Muscle of leg (tissue), 11 donors: ENCODE measurements around the gene PLA2G6. TPM values are rescaled to one million over a fixed set of nuclear protein-coding genes. Genes with fewer than 3 reads are reported as not detected.
"Not testable (repeated sequence)": the region's sequence is repeated elsewhere in the genome, so short reads cannot be mapped to it uniquely, and the experiment has no call there.

Experiments
- DNase-seq: peaks from one replicate; pipeline ENCODE4 v3.0.0; 2013
- H3K27ac ChIP-seq: one replicate; pipeline ENCODE4 v1.5.1; 2013; ENCODE audit warnings: mild to moderate bottlenecking, low read length, control low read depth
- H3K27me3 ChIP-seq: one replicate; pipeline ENCODE4 v1.6.1; 2013; ENCODE audit warnings: low read length; ENCODE audit not compliant: control insufficient read depth, insufficient read depth
- H3K36me3 ChIP-seq: one replicate; pipeline ENCODE4 v1.6.1; 2013; ENCODE audit warnings: low read length; ENCODE audit not compliant: control insufficient read depth, insufficient read depth
- H3K4me1 ChIP-seq: one replicate; pipeline ENCODE4 v1.6.1; 2013; ENCODE audit warnings: low read length; ENCODE audit not compliant: control insufficient read depth, insufficient read depth
- H3K4me3 ChIP-seq: one replicate; pipeline ENCODE4 v1.5.1; 2013; ENCODE audit warnings: low read length, control low read depth
- H3K9me3 ChIP-seq: replicated peaks from 2 replicates; pipeline ENCODE4 v1.6.1; 2013; ENCODE audit warnings: low read depth, low read length; ENCODE audit not compliant: control insufficient read depth
- WGBS: methylation state at CpG from one replicate; pipeline ENCODE4 v1.1.5; 2013; ENCODE audit warnings: missing lambda C conversion rate; ENCODE audit not compliant: insufficient coverage; 5-methylcytosine and 5-hydroxymethylcytosine counted together
- polyA plus RNA-seq, 8 donors: library from polyadenylated mRNA; unstranded; fragments of 120-200 nt; gene quantifications; one replicate each; pipeline versions ENCODE4 v1.2.1 to v1.2.3, GENCODE V29; 2013; ENCODE audit warnings: inconsistent platforms in 1 of 8, low replicate concordance in 1 of 8; ENCODE audit not compliant: insufficient read length in 8 of 8, insufficient read depth in 1 of 8
- total RNA-seq: library from RNA; stranded (reverse); fragments of 120-200 nt; gene quantifications from one replicate; pipeline ENCODE4 v1.2.4, GENCODE V29; 2013

PLA2G6 gene
- total and polyA plus RNA-seq, 9 donors, result 6.3 to 14.2 (median 10.1) TPM

- H3K36me3 ChIP-seq, result peaks cover 3% of the 10 kb centered on the region
- WGBS, result 53% methylated on average over 2 of the region's 5 CpGs
- peak; percentile 39 for DNase-seq
- H3K27me3 ChIP-seq, result no peaks in the 10 kb centered on the region
- no peak overlapping the region for H3K27ac ChIP-seq
- H3K4me1 ChIP-seq, result no peaks in the 10 kb centered on the region
- H3K9me3 ChIP-seq, result no peaks in the 10 kb centered on the region
- no peak overlapping the region for H3K4me3 ChIP-seq
Measured at GRCh38 chr22:38148245-38148644, 33.4 kb downstream of the PLA2G6 start.

DNA sequence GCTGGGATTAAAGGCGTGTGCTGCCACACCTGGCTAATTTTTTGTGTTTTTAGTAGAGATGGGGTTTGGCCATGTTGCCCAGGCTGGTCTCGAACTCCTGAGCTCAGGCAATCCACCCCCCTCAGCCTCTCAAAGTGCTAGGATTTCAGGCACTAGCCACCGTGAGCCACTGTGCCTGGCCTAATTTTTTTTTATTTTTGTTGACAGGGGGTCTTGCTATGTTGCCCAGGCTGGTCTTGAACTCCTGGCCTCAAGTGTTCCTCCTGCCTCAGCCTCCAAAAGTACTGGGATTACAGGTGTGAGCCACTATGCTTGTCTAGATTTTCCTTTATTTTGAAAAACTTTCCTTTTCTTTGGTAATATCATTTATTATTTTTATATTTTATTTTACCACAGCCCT is 35.5 kb downstream of the PLA2G6 start:
- WGBS, result no CpG with 5 or more reads among the region's 3 CpGs
- not testable (repeated sequence) for H3K4me1 ChIP-seq, DNase-seq, H3K27me3 ChIP-seq, H3K27ac ChIP-seq, H3K36me3 ChIP-seq, H3K4me3 ChIP-seq, H3K9me3 ChIP-seq

DNA sequence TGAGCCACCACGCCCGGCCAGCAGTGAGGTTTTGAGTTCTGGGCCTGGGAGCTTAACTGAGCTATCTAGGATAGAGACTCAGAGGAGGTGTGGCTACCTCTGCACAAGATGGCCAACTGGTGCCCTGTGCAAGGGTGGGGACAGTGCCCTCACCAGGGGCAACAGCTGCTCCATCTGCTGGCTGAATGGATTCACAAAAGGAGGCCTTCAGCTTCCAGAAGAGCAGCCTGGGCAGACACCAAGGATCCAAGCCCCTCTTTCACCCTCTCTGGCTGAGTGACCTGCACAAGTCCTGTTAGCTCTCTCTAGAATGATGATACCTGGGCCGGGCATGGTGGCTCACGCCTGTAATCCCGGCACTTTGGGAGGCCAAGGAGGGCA is 37.6 kb downstream of the PLA2G6 start:
- Histone ChIP-seq H3K36me3 (peaks cover 4% of the 10 kb centered on the region), H3K27ac (no peak overlapping the region), H3K4me3 (no peak overlapping the region), H3K4me1 (no peaks in the 10 kb centered on the region), H3K9me3 (no peaks in the 10 kb centered on the region), H3K27me3 (no peaks in the 10 kb centered on the region)
- DNase-seq, result no peak
- WGBS, result 97% methylated on average over 5 of the region's 5 CpGs

DNA sequence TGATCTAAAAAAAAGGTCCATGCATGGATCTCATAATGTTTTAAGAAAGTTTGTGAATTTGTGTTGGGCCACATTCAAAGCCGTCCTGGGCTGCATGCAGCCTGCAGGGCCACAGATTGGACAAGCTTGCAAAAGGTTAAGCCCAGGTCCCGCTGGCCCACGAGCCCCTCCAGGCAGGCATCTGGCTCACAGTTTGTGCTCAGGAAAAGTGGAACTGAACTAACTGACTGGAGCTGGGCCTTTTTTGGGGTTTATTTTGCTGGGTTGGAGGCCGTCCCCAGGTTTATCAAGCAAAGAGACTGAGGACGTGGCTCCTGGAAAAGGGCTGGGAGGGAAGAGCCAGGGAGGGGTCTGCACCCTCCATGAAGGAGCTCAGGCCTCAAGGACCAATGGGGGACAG is 39.0 kb downstream of the PLA2G6 start:
- H3K36me3 ChIP-seq, result peaks cover 12% of the 10 kb centered on the region
- no peak overlapping the region for H3K27ac ChIP-seq
- H3K9me3 ChIP-seq, result no peaks in the 10 kb centered on the region
- 60% methylated on average over 5 of the region's 5 CpGs for WGBS
- DNase-seq, result no peak
- no peaks in the 10 kb centered on the region for H3K27me3 ChIP-seq
- no peaks in the 10 kb centered on the region for H3K4me1 ChIP-seq
- H3K4me3 ChIP-seq, result no peak overlapping the region

DNA sequence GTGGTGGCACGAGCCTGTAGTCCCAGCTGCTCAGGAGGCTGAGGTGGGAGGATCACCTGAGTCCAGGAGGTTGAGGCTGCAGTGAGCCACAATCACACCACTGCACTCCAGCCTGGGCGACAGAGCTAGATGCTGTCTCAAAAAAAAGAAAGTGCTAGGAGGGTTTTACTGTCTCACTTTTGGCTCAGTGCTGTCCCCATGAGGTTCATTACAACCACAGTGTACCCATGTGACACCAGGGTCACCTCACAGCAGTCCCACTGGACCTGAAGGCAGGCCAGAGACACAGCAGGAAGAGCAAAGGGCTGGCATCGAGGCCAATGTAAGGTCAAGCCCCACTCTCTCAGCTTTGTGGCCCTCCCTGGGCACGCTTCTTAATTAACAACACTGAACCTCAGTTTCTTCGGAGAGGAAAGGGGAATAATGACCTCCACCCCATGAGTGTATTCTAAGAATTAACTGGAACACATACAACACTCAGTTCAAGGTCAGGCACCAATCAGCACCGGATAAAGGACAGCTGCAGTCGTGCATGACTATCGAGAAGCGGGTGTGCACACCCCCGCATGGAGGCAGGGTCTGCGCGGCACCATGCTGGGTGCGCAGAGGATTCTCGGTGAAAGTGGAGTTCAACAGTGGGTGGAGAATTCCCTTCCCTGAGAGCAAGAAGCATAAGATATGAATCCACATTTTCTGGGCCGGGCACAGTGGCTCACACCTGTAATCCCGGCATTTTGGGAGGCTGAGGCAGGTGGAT is 40.2 kb downstream of the PLA2G6 start:
- WGBS, result 91% methylated on average over 11 of the region's 16 CpGs
- Histone ChIP-seq H3K4me1 (no peaks in the 10 kb centered on the region), H3K36me3 (peaks cover 12% of the 10 kb centered on the region), H3K27ac (no peak overlapping the region), H3K4me3 (no peak overlapping the region), H3K27me3 (no peaks in the 10 kb centered on the region), H3K9me3 (no peaks in the 10 kb centered on the region)
- no peak for DNase-seq

GRCh38 chr22:38139901-38140300 is 41.7 kb downstream of the PLA2G6 start:
- Histone ChIP-seq H3K9me3 (no peaks in the 10 kb centered on the region), H3K36me3 (peaks cover 21% of the 10 kb centered on the region), H3K27me3 (no peaks in the 10 kb centered on the region), H3K4me3 (no peak overlapping the region), H3K4me1 (no peaks in the 10 kb centered on the region), H3K27ac (no peak overlapping the region)
- 97% methylated on average over 9 of the region's 11 CpGs for WGBS
- no peak for DNase-seq

- no peaks in the 10 kb centered on the region for H3K27me3 ChIP-seq
- H3K36me3 ChIP-seq, result peaks cover 22% of the 10 kb centered on the region
- no peaks in the 10 kb centered on the region for H3K9me3 ChIP-seq
- 86% methylated on average over 1 of the region's 5 CpGs for WGBS
- no peak overlapping the region for H3K4me3 ChIP-seq
- no peak overlapping the region for H3K27ac ChIP-seq
- DNase-seq, result no peak
- no peaks in the 10 kb centered on the region for H3K4me1 ChIP-seq
Measured at GRCh38 chr22:38138961-38139360, 42.7 kb downstream of the PLA2G6 start.

DNA sequence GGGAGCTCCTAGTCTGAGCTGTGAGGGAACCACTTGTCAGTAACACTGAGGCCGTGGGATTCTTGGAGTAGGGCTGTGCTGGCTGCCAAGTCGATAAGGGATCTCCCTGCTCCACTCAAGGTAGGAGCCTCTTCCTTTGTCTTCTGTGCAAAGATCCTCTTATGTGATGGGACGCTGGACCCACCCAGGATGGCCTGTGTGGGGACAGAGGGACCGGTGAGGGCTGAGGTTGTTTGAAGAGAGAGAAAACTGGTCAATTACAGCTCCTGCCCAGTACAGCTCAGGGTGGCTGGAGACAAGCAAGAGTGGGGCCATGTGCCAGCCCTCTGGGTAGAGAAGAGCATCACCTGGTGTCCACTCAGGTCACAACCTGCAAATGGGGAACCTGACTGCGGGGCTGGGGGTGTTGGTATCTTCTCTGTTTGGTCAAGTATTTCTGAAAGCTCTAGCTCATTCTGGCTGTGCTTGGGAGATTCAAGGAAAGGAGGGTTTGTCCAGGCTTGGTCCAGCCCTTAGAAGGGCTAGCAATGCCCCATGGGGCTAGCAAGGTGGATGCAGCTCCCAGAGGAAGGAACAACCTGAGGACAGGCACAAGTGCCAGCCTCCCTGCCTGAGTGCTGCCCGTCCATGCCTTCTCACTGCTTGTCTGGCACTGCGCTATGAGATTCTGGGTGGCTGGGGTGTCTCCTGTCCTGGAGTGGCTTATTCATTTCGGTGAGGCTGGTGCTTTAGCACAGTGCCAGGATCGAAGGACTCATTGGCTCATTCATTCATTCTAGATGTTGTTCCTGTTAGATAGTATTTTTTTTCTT is 43.5 kb downstream of the PLA2G6 start:
- Histone ChIP-seq H3K27me3 (no peaks in the 10 kb centered on the region), H3K27ac (no peak overlapping the region), H3K36me3 (peaks cover 24% of the 10 kb centered on the region), H3K9me3 (no peaks in the 10 kb centered on the region), H3K4me3 (no peak overlapping the region), H3K4me1 (no peaks in the 10 kb centered on the region)
- DNase-seq, result no peak
- WGBS, result 84% methylated on average over 7 of the region's 9 CpGs

- Histone ChIP-seq H3K27ac (no peak overlapping the region), H3K27me3 (no peaks in the 10 kb centered on the region), H3K36me3 (peaks cover 32% of the 10 kb centered on the region), H3K4me3 (no peak overlapping the region), H3K9me3 (no peaks in the 10 kb centered on the region), H3K4me1 (no peaks in the 10 kb centered on the region)
- DNase-seq, result no peak
- WGBS, result 100% methylated on average over 1 of the region's 1 CpG
Measured at GRCh38 chr22:38136607-38137006, 45.0 kb downstream of the PLA2G6 start.

GRCh38 chr22:38135133-38135706 is 46.4 kb downstream of the PLA2G6 start:
- no peak overlapping the region for H3K27ac ChIP-seq
- H3K9me3 ChIP-seq, result no peaks in the 10 kb centered on the region
- peaks cover 32% of the 10 kb centered on the region for H3K36me3 ChIP-seq
- no peak for DNase-seq
- H3K27me3 ChIP-seq, result no peaks in the 10 kb centered on the region
- no peak overlapping the region for H3K4me3 ChIP-seq
- H3K4me1 ChIP-seq, result no peaks in the 10 kb centered on the region
- WGBS, result 73% methylated on average over 2 of the region's 4 CpGs
